GM19372 (cell line): ENCODE results near the gene C1QTNF7.

Source experiments
- ATAC-seq: cut with Tn5 transposase; IDR thresholded peaks from one replicate; pipeline ENCODE4 v1.9.1; 2021; ENCODE audit warnings: mild to moderate bottlenecking, low read depth, moderate library complexity; ENCODE audit not compliant: unreplicated experiment

The C1QTNF7 gene

DNA sequence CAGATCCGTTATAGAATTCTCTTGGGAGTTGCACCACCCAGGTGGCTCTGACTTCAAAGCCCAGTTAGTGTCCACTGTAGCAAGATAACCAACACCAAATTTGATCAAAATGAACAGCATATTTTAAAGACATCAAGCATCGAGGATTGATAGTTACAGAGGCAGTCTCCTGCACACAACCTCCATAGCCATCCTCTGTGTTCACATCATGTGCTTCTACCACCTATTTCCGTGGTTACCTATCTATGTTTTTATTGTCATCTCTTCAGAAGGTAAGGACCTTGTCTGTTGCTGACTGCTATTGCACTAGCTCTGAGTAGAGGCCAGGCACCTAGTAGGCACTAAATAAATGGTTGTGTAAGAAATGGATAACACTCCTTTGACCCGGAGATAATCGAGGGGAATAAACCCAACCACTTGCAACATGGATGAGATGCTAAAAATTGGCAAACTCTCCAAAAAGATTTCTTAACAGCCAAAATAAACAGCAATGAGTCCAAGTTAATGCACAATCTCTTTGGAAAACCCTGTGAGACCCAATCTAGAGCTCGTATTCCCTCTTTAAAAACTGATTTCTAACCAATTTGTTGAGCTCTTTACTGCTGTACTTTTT lies 14.7 kb upstream of the C1QTNF7 start:
- no peak for ATAC-seq

DNA sequence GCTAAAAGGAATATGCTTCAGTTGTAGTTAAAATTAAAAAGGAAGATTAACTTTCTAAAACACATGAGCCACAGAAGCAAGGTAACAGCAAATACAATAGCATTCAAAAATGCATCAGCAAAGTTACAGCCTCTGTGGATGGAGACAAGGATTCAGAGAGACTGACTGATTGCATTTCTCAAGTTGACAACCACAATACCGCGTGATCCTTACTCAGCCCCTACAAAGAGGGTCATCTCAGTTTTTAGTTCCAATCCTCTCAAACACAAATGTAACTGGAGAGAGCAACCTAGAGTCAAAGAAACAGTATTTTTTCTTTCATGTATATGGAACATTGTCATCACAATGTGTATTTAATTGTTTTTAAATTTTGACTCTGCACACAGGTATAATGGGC lies 14.2 kb upstream of the C1QTNF7 start:
- no peak for ATAC-seq

DNA sequence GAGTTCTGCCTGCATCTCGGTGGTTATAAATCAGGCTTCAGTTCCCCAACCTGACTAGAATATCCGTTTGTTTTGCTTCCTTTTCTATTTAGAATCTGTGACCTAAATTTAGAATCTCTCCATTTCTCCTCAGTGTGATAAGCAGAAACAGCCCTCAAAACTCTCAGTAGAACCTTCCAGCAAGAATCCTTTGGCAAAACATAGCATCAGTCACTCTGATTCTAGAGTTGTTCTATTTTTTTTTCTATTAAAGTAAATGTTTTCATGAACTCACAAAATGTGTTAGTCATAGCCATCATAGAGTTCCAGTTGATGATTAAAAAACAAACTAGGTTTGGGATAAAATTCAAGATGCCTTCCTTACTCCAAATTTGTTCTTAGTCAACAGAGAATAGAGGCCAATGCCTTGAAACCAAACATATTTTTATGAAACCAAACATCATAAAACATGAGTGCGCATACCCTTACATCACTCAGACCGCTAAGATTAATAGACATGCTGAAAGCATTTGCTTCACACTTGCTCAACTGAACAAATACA lies 13.2 kb upstream of the C1QTNF7 start:
- no peak for ATAC-seq

DNA sequence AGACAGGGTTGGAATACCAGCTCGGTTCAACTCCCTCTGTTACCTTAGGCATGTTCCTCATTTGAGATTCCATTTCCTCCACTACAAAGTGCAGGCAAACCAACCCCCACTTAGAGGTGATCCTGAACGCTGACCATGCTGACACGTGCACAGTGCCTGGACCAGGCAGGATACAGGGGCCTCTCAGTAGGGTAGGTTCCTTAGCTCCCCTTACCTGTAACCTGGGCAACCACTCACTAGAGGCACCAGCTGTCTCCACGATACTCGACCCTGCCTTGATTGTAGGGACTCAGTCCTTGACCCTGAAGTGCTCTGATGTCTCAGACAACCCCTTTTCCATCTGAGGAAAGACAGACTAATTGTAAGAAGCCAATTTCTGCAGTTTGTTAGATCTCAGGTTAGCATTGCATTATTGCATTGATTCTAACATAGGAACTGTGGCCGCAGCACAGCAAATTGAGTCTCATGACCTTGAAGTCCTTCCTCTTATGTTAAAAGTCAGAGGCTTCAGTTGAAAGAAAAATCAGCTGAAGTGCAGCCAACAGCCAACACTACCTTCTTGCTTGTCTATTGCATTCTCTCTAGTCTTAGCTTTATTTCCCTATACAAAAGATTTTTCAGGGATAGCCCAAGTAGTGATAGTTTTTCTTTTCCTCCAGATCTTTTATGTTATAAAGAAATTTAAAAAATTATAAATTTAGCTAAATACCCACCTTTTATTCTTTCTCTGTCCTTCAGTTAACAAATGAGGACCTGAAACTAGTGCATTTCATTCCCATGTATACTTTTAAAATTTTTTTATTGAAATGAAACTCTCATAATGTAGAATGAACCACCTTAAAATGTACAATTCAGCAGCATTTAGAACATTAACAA lies 11.2 kb upstream of the C1QTNF7 start:
- ATAC-seq, result no peak

DNA sequence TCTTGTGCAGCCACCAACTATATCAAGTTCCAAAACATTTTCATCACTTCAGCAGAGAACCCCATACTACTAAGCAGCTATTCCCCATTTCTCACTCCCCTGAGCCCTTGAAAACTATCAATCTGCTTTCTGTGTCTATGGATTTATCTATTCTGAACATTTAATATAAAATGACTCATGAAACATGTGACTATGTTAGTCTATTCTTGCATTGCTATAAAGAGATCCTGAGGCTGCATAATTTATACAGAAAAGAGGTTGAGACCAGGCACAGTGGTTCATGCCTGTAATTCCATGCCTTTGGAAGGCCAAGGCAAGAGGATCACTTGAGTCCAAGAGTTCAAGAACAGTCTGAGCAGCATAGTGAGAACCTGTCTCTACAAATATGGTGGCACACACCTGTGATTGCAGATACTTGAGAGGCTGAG lies 10.6 kb upstream of the C1QTNF7 start:
- ATAC-seq, result no peak

DNA sequence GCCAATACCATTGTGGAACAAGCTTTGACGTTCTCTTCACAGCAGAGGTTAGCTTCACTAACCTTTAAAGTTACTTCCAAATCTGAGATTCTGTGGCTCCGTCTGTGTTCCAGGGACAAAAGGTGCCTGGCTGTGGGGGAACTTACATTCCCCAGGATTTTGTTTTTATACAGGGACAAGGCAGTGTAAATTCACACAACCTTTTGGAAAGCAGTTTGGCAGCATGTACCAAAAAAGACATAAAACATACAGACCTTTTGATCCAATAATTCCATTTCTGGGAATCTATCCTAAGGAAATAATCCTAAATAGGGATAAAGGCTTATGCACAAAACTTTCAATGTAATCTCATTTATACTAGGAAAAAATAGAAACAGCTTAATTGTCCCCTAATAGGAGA lies 8.9 kb upstream of the C1QTNF7 start:
- ATAC-seq, result no peak

DNA sequence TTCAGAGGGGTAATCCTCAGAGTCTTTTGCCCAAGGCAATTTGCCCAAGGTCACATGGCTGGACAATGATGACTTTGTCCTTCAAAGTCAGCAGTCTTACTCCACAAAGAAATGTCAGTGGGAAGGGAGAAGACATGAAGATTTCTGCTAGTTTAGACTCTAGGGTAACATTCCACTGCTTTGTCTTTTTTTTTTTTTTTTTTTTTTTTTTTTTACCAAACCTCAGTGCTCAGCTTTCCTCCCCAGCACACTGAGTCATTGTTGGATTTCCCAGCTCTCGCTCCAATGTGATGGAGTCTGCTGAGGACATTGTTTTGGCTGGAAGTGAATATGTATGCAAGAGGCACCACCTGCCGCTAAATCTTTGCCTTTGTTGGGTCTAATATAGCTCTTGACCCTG lies 7.2 kb upstream of the C1QTNF7 start:
- no peak for ATAC-seq

DNA sequence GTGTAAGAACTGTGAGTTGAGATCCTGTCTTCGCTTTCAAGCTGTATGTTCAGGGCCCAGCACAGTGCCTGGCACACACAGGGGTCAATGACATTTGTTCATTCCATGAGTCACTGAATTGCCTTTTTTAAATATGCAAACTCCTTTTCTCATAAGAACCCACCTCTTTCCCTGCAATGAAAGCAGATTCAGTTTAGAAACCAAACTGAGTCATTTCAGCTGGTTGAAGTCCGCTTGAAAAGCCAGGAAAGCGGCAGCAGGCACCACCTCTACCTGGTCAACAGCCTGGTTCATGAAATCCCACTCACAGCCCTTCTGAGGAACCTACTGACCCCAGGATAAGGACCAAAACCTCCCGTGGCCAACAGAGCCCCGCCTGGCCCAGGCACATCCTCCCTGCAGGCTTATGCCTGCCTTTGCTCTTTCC lies 4.5 kb upstream of the C1QTNF7 start:
- ATAC-seq, result no peak

DNA sequence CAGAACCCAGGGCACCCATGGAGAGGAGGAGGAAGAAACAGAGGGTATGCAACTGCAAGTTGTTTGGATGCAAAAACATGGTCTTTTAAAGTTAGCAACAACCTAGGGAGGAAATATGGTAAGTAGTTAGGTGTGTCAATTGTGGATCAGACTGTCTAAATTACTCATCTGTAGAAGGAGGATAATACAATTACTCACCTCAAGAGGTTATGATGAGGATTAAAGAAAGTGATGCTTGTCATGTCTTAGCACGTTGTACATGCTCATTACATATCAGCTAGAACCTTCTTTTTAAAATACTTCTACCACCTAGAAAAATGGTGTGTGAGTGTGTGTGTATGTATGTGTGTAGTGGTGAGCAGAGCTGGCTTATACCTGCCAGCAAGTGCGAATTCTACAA lies 2.3 kb upstream of the C1QTNF7 start:
- ATAC-seq, result no peak

DNA sequence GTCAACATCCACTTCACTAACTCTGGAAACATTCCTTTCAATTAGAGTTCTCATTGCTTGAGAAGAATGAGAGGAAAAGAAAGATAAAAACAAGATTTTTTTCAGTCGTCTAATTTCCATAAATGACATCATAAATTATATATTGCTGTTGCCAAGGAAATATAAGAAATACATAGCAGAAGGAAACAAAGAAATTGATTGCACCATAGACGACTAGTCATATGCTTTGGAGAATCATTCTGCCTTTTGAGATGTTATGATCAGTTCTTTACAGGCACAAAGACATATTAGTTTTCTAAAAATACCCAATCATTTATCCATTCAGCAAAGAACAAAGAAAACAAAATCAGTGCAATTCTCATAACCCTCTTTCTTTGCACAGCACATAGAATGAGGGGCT lies 672 bp upstream of the C1QTNF7 start:
- ATAC-seq, result no peak

DNA sequence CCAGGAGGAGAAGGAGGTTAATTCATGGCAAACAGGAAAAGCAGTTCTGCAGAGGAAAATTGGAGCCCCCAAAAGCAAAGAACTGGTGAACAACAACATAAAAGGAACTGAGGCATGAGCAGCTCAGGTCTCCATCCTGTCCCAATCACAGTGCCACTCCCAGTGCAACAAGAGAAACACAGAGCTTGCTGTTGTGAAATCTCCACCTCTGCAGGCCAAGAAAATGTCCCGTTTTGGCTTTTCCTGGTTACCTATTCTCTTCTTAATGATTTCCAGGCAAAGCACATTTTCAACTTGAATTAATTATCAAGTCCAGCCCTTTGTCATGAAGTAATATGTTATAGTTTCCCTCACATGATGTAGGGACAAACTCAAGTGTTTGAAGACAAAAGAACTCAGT lies 778 bp downstream of the C1QTNF7 start:
- no peak for ATAC-seq

DNA sequence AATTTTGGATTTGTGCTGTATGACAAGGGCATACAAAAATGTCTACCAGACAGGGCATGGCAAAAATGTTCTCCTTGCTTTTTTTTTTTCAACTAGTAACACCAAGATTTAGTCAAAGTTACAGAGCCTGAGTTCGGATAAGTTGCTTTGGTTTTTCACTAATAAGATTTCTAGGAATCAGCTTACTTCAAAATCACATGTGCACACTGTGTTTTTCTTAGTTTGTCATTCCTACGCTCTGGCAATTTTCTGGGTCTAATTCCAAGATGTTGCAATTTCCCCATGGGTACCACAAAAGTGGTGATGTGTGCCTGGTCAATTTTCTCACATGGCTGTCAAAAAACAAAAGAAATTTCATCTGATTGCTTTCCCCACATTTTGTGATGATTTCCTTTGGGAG lies 6.3 kb downstream of the C1QTNF7 start:
- ATAC-seq, result no peak

DNA sequence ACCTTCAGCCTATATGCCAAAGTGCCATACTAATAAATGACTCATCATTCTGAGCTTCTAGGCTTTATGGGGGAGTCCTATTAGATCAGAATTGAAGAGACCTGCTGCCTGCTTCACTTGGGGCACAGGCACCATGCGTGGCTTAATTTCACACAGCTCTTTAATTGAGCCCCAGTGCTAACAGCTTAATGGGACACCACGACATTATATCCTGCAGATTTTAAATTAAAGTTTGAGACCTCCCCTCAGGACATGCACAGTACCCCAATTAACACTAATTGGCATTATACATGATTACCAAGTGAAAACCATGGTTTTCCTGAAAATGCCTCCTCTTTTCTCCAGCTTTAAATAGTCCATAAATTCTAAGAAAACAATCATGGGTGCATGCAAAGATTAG lies 6.8 kb downstream of the C1QTNF7 start:
- no peak for ATAC-seq

DNA sequence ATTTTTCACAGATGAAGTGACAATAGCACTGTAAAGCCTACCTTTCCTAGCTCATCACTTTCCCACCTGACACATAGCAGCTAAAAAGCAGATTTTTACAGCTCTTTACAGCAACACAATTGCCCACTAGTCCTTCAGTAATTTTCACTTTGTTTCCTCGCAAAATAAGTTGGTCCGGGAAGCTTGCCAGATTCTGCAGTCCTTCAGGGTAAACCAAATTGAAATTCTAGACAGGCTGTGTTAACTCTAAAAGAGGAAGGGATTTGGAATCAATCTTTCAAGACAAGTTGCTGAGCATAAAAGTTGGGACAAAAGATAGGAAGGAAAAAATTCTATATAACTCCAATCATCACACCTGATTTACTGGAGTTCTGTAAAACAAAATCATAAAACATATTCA lies 8.7 kb downstream of the C1QTNF7 start:
- ATAC-seq, result no peak

DNA sequence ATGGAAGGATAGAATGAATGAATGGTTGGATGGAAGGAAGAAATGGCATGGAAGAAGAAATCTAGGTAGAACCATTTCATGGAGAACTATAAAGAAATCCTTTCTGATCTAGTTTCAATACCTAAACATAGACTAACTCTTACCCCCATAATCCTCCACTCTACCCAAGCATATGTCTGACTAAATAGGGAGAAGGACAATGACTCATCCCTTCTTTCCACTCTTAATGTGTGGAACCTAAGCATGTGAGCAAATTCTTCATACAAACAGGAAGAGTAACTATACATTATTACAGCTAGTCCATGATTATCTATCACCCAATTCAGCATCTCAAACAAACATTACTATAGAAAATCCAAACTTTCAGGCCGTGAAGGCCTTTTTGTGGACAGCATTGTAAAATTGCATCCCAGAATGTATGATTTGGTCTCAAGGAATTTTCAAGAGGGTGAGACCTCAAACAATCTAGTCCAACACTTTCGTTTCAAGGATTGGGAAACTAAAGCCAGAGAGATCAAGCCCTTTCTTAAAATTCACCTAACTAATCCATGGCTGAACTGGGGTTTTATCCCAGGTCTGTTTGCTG lies 11.2 kb downstream of the C1QTNF7 start:
- no peak for ATAC-seq

DNA sequence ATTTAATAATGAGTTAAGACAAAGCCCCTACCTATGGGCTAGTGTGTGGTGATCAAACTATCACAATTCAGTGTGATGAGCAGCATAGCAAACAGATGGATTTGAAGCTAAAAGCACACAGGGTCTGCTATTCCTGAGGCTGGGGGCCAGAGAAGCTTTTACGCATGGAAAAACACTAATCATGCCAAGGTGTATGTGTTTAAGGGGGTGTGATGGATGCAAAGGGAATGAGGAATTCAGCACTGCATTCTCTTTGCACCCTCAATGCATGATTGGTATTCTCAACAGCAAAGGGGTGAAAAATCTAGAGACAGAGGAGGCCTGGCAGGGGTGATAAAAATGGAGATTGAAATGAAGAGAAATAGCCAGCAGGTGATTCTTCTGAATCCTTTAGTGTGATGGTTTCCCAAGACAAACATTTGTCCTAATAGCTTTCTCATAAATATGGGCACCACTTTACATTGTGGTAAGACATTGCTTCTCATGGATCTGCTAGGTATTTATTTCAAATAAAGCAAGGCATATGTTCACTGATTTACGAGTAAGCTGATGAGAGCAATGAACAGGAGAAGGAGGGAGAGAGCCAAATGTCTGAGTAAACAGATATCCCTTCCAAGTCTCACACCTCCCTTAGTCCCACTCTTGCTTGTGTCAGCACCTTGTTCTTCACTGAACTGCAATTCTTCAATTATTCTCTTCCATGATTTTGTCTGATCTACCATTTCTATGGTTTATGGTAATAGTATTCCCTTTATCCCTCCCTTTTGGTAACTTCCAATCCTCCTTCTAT lies 15.7 kb downstream of the C1QTNF7 start:
- no peak for ATAC-seq

DNA sequence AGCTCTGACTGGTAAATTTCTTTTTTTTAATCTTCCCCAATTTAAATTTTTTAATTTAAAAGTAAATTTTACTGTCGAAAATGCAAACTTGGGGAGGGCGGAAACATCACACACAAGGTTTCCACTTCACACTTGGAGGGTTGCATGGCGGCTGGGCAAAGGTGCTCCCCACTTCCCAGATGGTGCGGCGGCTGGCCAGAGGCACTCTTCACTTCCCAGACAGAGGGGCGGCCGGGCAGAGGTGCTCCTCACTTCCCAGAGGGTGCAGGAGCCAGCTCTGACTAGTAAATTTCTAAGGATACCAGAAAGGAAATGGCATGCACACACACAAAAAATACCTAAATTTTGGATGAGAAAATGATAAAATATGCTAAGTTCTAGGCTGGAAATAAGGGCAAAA lies 16.4 kb downstream of the C1QTNF7 start:
- no peak for ATAC-seq

DNA sequence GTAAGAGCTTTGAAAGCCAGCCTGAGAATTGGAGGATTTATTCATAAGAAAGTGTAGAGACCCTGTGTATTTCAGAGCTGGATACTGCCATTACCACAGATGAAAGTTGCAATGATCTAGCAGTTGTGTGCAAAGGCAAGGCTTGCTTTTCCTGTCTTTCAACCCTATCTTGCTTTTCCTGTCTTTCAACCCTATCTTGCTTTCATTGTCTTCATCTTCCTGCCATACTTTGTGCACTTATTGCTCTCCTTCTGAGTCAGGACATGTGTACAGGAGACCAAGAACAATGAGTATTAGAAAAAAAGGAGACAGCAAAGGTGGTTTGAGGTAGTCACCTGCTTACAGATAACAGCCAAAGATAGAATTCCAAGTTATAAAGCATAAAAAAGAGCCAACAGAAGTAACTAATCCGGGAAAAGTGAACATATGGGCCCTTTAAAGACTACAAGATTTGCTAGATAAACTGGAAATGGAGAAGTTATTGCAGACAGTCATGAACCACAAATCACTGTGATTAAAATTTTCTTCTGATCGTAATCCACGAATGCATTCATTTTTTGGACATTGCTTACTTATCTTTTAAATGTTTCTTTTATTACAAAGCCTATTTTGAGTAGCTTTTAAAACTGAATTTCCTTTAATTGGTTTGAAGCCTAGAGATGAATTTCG lies 17.2 kb downstream of the C1QTNF7 start:
- no peak for ATAC-seq

DNA sequence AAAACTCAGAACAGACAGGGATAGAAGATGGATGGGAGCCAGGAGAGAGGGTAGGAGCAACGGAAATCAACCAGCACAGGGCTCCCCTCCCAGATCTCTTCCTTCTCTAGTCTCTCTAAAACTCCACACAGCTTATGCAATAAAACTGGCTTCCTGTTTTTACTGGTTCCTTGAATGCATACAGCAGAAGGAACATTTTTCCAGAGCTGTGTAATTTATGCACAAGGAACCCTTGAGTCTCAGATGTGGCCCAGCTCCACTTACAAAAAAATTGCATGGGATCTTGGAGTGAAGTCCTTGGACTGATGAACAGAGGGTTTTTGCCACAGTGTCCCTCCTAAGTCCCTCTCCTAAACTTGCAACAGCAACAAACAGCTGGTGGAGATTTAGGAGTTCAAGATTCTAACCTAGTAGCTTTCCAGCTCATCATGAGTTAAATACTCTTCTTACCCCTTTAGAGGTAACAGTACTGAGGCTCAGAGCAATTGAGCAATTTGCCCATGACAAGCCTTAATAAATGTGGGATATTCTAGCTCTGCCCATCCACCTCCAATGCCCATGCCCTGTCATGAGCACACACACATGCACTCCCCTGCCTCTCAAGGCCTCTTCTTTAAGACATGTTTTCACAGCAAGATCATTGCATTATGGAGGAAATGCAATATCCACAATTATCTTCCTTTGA lies 23.5 kb downstream of the C1QTNF7 start:
- no peak for ATAC-seq
